ENCODE data around the gene STMN1.

STMN1 gene

GRCh38 chr1:25866288-25866687 lies 39.9 kb downstream of the STMN1 start:
- H3K4me3 ChIP-seq (ENCODE audit: control insufficient read depth, low read depth, low read length), result no peak overlapping the region
- DNase-seq (ENCODE audit: low read depth), result no peak
- TF ChIP-seq, protein P1, sequence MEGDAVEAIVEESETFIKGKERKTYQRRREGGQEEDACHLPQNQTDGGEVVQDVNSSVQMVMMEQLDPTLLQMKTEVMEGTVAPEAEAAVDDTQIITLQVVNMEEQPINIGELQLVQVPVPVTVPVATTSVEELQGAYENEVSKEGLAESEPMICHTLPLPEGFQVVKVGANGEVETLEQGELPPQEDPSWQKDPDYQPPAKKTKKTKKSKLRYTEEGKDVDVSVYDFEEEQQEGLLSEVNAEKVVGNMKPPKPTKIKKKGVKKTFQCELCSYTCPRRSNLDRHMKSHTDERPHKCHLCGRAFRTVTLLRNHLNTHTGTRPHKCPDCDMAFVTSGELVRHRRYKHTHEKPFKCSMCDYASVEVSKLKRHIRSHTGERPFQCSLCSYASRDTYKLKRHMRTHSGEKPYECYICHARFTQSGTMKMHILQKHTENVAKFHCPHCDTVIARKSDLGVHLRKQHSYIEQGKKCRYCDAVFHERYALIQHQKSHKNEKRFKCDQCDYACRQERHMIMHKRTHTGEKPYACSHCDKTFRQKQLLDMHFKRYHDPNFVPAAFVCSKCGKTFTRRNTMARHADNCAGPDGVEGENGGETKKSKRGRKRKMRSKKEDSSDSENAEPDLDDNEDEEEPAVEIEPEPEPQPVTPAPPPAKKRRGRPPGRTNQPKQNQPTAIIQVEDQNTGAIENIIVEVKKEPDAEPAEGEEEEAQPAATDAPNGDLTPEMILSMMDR (IDR thresholded peaks at IDR 0.05; ENCODE audit: control insufficient read depth, insufficient read depth, low read depth, low read length, missing control alignments), result no peak

- H3K4me3 ChIP-seq (ENCODE audit: control insufficient read depth, low read depth, low read length), result no peak overlapping the region
- no peak for DNase-seq (ENCODE audit: low read depth)
- TF ChIP-seq, protein P1 (IDR thresholded peaks at IDR 0.05; ENCODE audit: control insufficient read depth, insufficient read depth, low read depth, low read length, missing control alignments), result no peak
Measured at GRCh38 chr1:25864434-25864833, 41.8 kb downstream of the STMN1 start.

- TF ChIP-seq, protein P1 (IDR thresholded peaks at IDR 0.05; ENCODE audit: control insufficient read depth, insufficient read depth, low read depth, low read length, missing control alignments), result no peak
- no peak overlapping the region for H3K4me3 ChIP-seq (ENCODE audit: control insufficient read depth, low read depth, low read length)
- no peak for DNase-seq (ENCODE audit: low read depth)
Measured at GRCh38 chr1:25863486-25864262, 42.5 kb downstream of the STMN1 start.

- TF ChIP-seq, protein P1 (IDR thresholded peaks at IDR 0.05; ENCODE audit: control insufficient read depth, insufficient read depth, low read depth, low read length, missing control alignments), result no peak
- DNase-seq (ENCODE audit: low read depth), result no peak
- no peak overlapping the region for H3K4me3 ChIP-seq (ENCODE audit: control insufficient read depth, low read depth, low read length)
Measured at GRCh38 chr1:25862785-25863485, 43.3 kb downstream of the STMN1 start.

GRCh38 chr1:25861316-25862286 lies 44.6 kb downstream of the STMN1 start:
- no peak for DNase-seq (ENCODE audit: low read depth)
- TF ChIP-seq, protein P1 (IDR thresholded peaks at IDR 0.05; ENCODE audit: control insufficient read depth, insufficient read depth, low read depth, low read length, missing control alignments), result no peak
- no peak overlapping the region for H3K4me3 ChIP-seq (ENCODE audit: control insufficient read depth, low read depth, low read length)

Data from AG09309 (cell line).